GM21447 (cell line): Measurements from ENCODE around the gene CD276.
"Not testable (repeated sequence)": the region's sequence is repeated elsewhere in the genome, so short reads cannot be mapped to it uniquely, and the experiment has no call there.

Experiments used
- ATAC-seq: cut with Tn5 transposase; IDR thresholded peaks from one replicate; pipeline ENCODE4 v1.9.1; 2021; ENCODE audit not compliant: unreplicated experiment

The CD276 gene

DNA sequence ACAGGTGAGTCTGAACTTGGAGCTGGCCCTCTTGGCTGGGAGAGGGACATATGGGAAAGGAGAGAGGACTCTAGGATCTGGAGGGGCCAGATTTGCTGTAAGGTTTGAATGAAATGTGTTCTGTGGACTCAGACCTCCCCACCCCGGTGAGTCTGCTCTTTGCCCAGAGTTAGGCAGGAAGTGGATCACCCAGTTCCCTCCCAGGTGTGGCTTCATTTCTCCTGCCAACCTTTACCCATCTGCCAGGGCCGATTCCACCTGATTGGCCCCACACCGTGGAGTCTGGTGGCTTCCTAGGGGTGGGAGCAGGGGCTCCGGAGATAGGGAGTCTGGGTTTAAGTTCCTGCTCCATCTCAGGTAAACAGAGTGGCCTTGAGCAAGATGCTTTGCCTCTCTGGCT, 25.5 kb downstream of the CD276 start:
- no peak for ATAC-seq

DNA sequence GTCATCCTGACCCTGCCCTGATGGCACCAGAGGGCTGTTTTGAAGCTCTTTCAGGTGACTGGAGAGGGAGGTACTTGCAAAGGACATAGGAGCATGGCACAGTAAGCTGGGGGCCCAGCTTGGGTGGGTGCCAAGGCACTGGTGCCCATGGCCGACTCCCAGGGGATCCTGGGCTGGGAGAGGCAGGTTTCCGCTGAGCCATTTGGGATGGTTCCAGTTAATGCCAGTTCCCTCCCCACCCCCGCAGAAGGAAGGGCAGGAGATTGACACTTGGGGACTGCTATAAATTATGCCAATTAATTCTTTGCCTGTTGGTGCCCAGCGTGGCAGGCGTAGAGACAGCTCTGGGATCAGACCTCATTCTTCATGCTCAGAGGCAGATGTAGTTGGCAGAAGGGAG, 26.1 kb downstream of the CD276 start:
- no peak for ATAC-seq

DNA sequence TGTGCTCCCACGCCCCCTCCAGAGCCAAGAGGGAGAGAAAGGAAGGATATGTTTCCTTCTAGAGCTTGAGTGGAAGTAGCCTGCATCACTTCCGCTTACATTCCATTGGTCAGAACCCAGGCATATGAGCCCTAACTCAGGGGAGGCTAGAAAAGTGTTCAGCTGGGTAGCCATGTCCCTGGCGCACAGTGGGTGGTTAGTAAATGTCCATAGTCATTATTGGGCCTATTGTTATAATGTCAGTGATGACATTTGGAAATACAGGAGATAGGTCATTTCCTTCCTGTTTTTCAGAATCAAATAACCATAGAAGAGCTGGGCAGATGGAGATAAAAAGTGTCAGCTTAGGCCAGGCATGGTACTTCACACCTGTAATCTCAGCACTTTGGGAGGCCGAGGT, 27.3 kb downstream of the CD276 start:
- no peak for ATAC-seq

DNA sequence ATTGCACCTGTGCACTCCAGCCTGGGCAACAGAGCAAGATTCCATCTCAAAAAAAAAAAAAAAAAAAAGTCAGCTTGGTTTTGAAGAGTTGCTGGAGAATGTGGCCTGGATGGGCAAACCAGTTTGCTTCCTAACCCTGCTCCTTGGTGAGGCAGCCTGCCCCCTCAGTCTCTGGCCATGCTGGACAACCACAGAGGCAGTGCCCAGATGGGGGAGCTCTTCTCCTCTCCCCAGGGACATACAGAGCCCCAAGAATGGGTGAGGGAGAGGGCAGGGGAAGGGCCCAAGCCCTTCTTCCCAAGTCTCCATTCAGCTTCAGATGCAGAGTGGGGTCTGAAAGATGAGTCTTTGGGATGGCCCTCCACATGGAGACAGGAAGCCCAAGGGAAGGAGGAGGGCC, 27.9 kb downstream of the CD276 start:
- no peak for ATAC-seq

DNA sequence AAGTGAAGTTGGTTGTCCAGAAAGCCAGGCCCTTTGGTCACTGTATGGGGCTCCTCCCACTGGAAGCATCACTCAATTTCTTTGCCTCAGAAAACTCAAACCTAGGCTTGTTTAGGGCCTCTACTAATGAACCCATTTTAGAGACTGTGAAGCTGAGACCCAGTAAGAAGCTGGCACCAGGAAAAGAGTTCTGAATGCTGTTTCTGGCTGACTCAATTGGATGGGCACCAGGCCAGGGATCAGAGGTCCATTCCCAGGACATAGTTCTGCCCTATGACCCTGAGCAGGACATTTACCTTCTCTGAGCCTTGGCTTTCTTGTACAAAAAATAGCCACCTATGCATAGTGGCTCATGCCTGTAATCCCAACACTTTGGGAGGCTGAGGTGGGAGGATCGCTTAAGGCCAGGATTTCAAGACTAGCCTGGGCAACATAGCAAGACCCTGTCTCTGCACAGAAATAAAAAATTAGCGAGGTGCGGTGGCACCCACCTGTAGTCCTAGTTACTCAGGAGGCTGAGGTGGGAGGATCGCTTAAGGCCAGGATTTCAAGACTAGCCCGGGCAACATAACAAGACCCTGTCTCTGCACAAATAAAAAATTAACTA, 30.6 kb downstream of the CD276 start:
- ATAC-seq, result no peak

DNA sequence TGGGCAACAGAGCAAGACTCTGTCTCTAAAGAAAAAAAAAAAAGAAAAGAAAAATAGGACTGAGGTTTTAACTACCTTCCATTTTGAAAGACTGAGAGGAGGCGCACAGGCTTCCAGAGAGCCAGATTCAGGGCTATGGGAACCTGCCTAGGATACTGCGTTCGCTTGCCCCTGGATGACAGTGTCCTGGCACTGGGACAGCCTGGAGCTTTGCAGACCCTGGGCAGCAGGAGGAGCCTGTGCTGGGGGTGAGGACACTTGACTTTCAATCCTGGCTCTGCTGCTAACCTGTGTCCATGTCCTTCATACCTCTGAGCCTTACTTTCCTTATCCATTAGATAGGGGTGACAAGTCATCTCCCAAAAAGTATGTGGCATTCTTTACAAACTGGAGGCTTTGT, 31.2 kb downstream of the CD276 start:
- no peak for ATAC-seq

DNA sequence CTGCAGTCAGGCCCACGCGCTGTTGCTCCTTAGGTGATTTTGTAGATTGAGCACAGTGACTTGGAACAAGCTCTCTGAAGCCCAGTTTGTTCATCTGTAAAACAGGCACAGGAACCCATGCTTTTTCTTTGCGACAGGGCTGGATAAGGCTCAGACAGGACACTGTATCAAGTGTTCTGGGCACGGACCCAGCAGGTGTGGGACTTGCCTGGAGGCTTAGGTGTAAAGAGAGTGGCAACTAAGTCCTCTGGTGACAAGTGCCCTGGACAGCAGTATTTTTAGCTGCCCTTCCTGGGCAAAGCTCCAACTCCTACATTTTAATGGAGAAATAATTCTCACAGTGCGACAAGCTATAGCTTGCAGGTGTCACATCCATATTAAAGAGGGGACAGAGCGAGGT, 32.2 kb downstream of the CD276 start:
- ATAC-seq, result no peak

DNA sequence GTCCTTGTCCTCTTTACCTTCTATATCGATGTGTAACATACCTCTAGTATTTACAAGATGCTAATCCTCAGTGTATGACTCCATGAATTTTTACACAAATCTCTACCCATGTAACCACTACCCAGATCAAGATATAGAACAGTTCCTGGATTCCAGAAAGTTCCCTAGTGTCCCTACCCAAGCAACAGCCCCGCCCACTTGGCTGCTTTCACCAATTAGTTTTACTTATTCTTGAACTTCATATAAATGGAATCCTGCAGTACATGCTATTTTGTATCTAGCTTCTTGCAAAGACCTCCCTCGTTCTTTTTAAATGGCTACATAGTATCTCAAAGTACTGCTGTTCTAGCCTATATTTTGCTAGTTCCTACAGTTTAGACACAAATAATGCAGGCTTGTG, 33.0 kb downstream of the CD276 start:
- no peak for ATAC-seq

DNA sequence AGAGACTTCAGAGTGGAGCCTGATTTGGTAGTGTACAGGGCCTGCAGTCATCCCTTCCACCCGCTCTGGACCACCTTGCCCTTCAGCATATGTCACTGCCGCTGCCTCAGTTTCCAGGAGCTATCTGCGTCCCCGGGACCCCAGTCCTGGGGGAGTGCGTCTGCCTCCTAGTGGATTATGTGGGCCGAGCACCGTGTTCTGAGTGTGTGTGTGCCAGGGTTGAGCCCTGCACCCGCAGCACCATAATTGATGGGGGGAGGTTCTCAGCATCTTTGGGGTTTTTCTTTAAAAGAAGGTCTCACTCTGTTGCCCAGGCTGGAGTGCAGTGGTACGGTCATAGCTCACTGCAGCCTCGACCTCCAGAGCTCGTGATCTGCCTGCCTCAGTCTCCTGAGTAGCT, 33.6 kb downstream of the CD276 start:
- no peak for ATAC-seq

DNA sequence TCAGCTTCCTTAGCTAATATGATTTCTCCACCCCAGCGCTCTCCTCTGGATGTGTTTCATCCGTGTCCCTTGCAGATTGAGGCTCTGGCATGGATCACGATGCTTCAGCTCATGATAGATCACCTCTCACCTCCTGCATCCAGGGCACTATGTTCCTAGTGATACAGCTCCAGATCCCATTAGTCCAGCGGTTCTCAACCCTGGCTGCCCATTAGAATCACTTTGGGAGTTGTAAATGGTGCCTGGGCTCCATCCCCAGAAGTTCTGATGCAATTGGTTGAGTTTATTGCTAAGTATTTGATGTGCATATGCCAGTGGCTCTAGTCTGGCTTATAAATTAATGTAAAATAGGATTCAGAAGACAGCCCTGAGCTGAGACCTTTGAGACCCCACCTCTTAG, 34.5 kb downstream of the CD276 start:
- ATAC-seq, result no peak

DNA sequence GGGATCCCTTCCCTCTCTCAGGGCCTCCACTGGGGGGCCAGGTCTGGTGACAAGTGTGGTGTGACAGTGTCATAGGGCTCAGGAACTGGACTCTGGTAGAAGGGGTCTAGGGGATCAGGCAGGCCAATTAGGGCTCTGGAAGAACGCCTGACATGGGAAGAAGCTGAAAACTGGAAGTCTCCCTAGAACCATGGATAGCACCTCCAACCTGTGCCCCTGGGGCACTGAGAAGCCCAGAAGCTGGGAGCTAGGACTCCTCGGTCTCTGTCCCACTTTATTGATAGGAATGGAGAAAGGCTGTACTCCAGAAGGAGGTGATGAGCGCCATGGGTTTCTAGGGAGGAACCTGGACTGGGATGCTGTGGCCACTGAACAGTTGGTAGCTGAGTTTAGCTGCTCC, 38.2 kb downstream of the CD276 start:
- no peak for ATAC-seq

DNA sequence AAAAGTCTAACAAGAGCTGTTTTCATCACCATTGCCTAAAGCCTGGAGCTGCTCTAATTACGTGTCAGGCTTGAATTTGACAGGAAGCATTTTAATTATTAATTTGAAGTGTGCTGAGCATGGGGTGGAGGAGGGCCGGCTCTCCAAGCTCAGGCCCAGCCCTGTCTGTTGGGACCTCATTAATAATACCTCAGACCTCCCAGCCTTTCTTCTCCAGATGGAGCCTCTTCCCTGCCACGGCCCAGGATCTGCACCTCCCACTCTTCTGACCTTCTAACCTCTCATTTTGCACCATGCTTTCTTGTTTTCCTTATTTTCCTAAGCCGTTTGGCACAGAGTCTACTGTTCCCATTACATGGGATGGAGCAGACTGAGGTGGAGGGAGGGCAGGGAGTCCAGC, 39.0 kb downstream of the CD276 start:
- no peak for ATAC-seq

DNA sequence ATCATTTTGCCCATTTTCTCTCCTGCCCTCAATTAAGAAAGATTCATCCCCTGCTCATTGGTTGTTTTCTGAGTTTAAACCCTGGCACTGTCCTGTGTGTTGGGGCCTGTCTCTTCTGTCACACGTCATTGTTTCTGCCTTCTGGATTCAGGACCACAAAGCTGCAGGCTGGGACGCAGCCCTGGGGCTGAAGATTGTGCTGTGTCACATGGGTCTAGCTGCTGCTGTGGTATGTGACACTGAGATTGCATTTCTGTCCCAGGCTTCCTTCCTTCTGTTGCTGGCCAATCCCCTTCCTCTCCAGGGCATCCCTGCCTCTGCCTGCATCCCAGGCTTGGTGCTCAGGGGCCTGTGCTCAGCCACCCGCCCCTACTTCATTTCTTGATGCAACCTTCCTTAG, 40.0 kb downstream of the CD276 start:
- no peak for ATAC-seq

DNA sequence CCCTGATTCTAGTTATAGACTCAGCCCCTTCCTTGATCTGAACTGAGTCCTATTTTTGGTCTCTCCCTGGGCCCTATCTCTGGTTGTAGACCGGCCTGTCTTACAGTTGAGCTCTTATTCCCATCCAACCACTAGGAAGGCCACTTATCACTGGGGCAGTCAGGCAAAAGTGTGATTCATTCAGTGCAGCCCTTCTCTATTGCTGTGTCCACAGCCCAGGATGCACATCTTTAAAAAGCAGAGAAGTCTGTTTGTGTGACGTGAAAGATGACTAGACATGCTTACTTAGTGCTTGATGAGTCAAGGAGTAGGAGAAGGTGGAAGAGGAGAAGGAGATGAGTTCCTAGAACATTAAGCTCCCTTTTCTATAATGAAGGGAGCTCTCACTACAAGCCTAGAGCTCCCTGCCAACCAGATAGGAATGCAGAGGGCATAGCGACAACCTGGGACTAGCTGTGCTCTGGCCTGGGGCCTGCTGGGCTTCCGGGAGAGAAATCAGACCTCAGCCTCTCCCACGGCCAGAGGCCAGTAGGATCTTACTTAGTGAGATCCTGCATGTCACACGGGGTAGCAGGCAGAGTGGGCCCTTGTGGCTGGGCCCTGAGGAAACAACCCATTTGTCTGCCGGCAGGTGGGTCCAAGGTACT, 43.3 kb downstream of the CD276 start:
- ATAC-seq, result no peak

DNA sequence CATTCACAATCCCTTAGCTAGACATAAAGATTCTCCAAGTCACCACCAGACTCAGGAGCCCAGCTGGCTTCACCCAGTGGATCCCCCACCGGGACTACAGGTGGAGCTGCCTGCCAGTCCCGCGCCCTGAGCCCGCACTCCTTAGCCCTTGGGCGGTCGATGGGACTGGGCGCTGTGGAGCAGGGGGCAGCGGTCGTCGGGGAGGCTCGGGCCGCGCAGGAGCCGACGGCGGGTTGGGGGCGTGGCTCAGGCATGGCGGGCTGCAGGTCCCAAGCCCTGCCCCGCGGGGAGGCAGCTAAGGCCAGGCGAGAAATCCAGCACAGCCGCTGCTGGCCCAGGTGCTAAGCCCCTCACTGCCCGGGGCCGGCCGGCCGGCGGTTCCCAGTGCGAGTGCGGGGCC, 47.9 kb downstream of the CD276 start:
- not testable (repeated sequence) for ATAC-seq

DNA sequence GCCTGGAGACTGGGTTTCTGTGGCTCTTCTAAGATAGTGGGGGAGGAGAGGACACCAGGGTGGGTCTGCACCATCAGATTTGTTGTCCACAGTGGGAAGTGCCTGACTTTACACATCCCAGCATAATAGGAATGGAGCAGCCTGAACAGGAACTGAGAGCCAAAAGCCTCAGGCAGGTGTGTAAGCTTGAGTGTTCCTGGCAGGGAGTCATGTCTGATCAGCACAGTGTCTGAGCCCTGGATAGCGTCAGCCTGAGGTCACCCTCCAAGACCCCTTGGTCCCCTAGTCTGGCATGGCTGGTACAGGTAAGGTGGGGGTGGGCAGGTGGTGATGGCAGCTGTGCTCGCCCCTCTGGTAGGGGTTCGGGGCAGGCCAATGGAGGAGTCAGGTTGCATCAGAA, 48.7 kb downstream of the CD276 start:
- no peak for ATAC-seq

DNA sequence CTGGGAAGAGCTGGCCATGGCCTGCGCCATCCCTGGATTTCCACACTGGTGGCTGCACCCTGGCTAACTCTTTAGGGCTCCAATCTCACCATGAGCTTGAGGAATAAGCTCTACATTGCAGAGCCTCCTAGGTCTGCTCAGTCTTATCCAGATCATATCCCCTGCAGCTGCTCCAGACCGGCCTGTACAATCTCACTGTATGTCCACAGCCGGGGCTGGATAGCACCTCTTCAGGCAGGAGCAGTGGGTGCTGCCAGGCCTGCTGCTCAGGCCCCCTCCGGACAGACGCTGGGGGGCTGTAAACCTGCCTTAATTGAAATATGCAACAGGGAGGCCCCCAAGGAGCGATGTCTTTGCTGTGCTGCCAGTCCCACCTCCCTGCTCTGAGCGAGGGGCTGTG, 53.4 kb downstream of the CD276 start:
- no peak for ATAC-seq

DNA sequence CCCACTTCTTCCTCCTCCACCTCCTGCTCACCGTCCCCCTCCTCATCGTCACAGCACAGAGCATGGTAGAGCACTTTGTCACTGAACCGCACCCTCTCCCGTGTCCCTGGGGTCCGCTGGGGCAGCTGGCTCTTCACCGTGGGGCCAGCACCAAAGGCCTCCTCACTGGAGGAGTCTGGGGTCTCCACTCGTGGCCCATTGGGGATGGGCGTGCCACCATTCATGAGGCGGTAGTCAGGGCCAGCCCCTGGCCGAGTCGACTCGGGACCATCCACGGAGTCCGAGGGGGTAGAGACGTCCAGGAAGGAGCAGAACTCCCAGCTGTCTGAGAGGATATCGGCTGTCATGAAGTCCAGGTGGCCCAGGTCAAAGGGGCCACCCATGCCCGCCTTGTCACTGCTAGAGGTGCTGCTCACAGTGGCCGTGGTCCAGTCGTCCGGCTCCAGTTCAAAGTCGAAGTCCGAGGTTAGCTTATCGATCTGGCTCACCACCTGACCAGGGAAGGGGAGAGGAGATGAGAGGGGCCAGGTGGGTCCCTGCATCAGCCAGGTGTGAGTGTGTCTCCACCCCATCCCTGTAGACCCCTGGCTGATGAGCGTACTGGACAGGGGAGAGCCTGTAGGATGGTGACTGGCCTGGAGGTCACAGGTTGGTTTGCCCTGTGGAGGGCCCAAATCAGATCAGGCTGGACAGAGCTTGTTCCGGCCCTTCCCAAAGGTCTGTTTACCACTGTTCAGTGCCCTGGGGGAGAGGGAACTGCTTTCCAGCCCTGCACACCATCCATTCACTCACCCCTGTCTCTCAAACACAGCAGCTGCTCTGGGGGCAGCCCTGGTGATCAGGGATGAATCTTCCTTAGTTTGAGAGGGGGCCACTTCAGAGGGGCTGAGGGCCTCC, 56.2 kb downstream of the CD276 start:
- ATAC-seq, result no peak

DNA sequence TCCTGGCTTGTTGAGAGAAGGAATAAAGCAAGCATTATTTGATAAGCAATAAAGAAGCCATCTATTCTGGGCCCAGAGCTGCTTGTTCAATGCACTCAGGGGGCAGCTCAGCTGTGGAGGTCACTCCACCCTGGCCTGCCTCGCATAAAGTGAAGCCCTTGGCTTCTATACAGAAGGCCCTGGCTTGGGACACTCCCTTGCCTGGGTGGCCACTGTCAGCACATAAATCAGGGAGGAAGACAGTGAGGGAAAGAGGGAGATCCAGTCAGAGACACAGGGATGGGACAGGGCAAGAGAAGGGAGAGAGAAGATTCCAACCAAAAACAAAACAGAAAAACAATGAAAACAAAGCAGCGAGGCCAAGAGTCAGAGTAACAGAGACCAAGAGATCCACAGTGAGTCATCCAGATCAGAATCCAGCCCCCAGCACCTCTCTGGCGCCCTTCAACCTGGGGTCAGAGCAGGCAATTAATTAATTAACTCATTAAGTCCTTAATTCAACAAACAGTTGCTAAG, 57.2 kb downstream of the CD276 start:
- no peak for ATAC-seq

DNA sequence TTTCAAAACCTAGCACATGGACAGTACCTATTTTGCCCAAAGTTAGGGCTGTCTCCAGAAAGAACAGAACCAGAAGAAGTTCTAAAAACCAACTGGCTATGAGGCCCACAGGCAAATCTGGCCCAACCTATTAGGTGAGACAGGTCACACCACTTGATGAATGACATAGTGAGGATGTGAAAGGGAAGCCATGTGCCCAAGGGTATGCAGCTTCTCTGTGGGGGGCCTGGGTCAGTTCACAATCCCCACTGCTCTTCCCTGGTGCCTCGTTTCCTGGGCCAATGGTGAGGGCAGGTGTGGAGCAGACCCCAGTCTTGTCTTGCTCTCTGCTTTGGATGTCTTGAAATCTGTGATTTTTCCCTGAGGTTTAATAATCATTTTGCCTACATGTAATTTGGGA, 60.1 kb downstream of the CD276 start:
- no peak for ATAC-seq

DNA sequence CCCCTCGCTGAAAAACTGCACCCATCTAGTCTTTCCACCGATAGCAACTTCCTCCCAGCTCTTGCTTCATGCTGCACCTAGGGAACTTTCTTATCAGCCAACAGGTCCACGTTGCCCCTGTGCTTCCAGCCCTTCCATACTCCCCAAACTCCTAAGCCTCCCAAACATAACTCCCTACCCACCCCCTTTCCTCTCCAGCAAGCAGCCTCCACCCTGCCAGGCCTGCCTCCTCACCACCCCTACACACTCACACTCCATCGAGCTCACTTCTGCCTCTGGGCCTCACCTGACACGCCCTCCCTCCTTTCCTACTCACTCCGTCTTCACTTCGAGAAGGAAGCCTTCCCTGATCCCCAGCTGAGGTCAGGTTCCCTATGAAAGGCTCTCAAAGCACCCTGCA, 60.9 kb downstream of the CD276 start:
- no peak for ATAC-seq

DNA sequence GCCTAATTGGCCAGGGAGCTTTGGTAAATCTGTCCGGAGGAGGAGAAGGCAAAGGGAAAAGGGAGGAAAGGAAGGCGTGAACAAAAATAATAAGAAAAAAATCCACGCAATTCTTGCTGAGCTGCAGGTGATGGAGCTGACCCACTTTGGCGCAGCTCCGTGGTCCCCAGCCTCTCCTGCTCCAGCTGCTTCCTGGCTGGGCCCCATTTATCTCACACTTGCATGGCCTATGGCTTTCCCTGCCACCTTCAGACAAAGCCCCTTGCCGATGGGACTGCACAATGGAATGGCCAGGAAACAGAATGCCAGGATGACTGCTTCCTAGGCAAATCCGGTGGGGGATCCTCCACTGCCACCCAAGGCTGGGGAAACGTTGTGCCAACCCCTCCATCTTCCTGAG, 62.1 kb downstream of the CD276 start:
- ATAC-seq, result no peak
